KMS-11 (cell line): ENCODE measurements around the gene RRAD.

Experiments used
- H2AFZ ChIP-seq: fragments of 200-600 bp; sonication (generic); 2 replicates; pipeline ENCODE4 v1.6.1; 2016; ENCODE audit warnings: antibody characterized with exemption, mixed run types, low read depth
- H3K27ac ChIP-seq: fragments of 200-600 bp; sonication (generic); 2 replicates; pipeline ENCODE4 v1.6.1; 2016; ENCODE audit warnings: mild to moderate bottlenecking, mixed run types
- H3K27me3 ChIP-seq: fragments of 200-600 bp; sonication (generic); 2 replicates; pipeline ENCODE4 v1.6.1; 2017; ENCODE audit warnings: mild to moderate bottlenecking, low read depth, mixed run types, moderate library complexity; ENCODE audit not compliant: insufficient read depth
- H3K36me3 ChIP-seq: fragments of 200-600 bp; sonication (generic); 2 replicates; pipeline ENCODE4 v1.6.1; 2017; ENCODE audit warnings: mild to moderate bottlenecking, mixed run types; ENCODE audit not compliant: insufficient read depth
- H3K4me1 ChIP-seq: fragments of 200-600 bp; sonication (generic); 2 replicates; pipeline ENCODE4 v1.6.1; 2016; ENCODE audit warnings: mild to moderate bottlenecking, low read depth, mixed run types; ENCODE audit not compliant: poor library complexity, severe bottlenecking
- H3K4me2 ChIP-seq: fragments of 200-600 bp; sonication (generic); 2 replicates; pipeline ENCODE4 v1.7.0; 2016; ENCODE audit warnings: mild to moderate bottlenecking, mixed run types
- H3K4me3 ChIP-seq: fragments of 200-600 bp; sonication (generic); IDR thresholded peaks from 2 replicates; pipeline ENCODE4 v1.6.1; 2017; ENCODE audit warnings: low read depth, low read length, mixed read lengths; ENCODE audit not compliant: insufficient read depth
- H3K79me2 ChIP-seq: fragments of 200-600 bp; sonication (generic); 2 replicates; pipeline ENCODE4 v1.6.1; 2016; ENCODE audit warnings: low read depth, mixed run types; ENCODE audit not compliant: insufficient read depth
- H3K9ac ChIP-seq: fragments of 200-600 bp; sonication (generic); 2 replicates; pipeline ENCODE4 v1.6.1; 2016; ENCODE audit warnings: mild to moderate bottlenecking, mixed run types
- H4K20me1 ChIP-seq: fragments of 200-600 bp; sonication (generic); 2 replicates; pipeline ENCODE4 v1.6.1; 2016; ENCODE audit warnings: mild to moderate bottlenecking, mixed run types; ENCODE audit not compliant: insufficient read depth
- CTCF ChIP-seq: fragments of 200-600 bp; sonication (generic); conservative IDR thresholded peaks from 2 replicates; pipeline ENCODE4 v1.6.1; 2017; ENCODE audit warnings: low read depth, mild to moderate bottlenecking, antibody characterized with exemption, low read length, moderate library complexity, mixed read lengths

Gene RRAD

GRCh38 chr16:66917741-66918140 is 7.6 kb downstream of the RRAD start:
- H3K4me1 ChIP-seq: no peaks in the 10 kb centered on the region
- H3K9ac ChIP-seq: no peak overlapping the region
- no peak overlapping the region for H3K4me2 ChIP-seq
- H3K4me3 ChIP-seq: no peak overlapping the region
- H3K79me2 ChIP-seq: no peaks in the 10 kb centered on the region
- no peaks in the 10 kb centered on the region for H3K36me3 ChIP-seq
- H4K20me1 ChIP-seq: no peaks in the 10 kb centered on the region
- no peak overlapping the region for H3K27ac ChIP-seq
- H2AFZ ChIP-seq: no peak overlapping the region
- TF ChIP-seq CTCF: no peak
- H3K27me3 ChIP-seq: peaks cover 10% of the 10 kb centered on the region; the same call in 1 of the 2 replicates

- H3K79me2 ChIP-seq: no peaks in the 10 kb centered on the region
- H3K4me2 ChIP-seq: no peak overlapping the region
- no peak overlapping the region for H3K9ac ChIP-seq
- H4K20me1 ChIP-seq: no peaks in the 10 kb centered on the region
- H2AFZ ChIP-seq: no peak overlapping the region
- no peak overlapping the region for H3K4me3 ChIP-seq
- H3K27me3 ChIP-seq: peaks cover 7% of the 10 kb centered on the region; the same call in 1 of the 2 replicates
- no peaks in the 10 kb centered on the region for H3K4me1 ChIP-seq
- H3K36me3 ChIP-seq: no peaks in the 10 kb centered on the region
- no peak for TF ChIP-seq CTCF
- no peak overlapping the region for H3K27ac ChIP-seq
Observed at GRCh38 chr16:66916518-66916917, 8.8 kb downstream of the RRAD start.

- Histone ChIP-seq H3K4me3 (no peak overlapping the region), H3K4me1 (no peaks in the 10 kb centered on the region), H3K79me2 (no peaks in the 10 kb centered on the region), H2AFZ (no peak overlapping the region), H4K20me1 (no peaks in the 10 kb centered on the region), H3K27ac (no peak overlapping the region), H3K9ac (no peak overlapping the region), H3K4me2 (no peak overlapping the region), H3K36me3 (no peaks in the 10 kb centered on the region), H3K27me3 (peaks cover 7% of the 10 kb centered on the region; the same call in 1 of the 2 replicates)
- no peak for TF ChIP-seq CTCF
Observed at GRCh38 chr16:66915041-66915440, 10.3 kb downstream of the RRAD start.

GRCh38 chr16:66914541-66914940 is 10.8 kb downstream of the RRAD start:
- Histone ChIP-seq H3K27me3 (peaks cover 7% of the 10 kb centered on the region; the same call in 1 of the 2 replicates), H3K4me2 (no peak overlapping the region), H3K36me3 (no peaks in the 10 kb centered on the region), H3K27ac (no peak overlapping the region), H3K9ac (no peak overlapping the region), H4K20me1 (no peaks in the 10 kb centered on the region), H3K4me3 (no peak overlapping the region), H3K4me1 (no peaks in the 10 kb centered on the region), H3K79me2 (no peaks in the 10 kb centered on the region), H2AFZ (no peak overlapping the region)
- no peak for TF ChIP-seq CTCF

- no peaks in the 10 kb centered on the region for H3K4me1 ChIP-seq
- TF ChIP-seq CTCF: no peak
- H3K4me2 ChIP-seq: no peak overlapping the region
- no peak overlapping the region for H3K4me3 ChIP-seq
- H3K79me2 ChIP-seq: no peaks in the 10 kb centered on the region
- H3K27me3 ChIP-seq: peaks cover 7% of the 10 kb centered on the region; the same call in 1 of the 2 replicates
- H3K27ac ChIP-seq: no peak overlapping the region
- no peak overlapping the region for H2AFZ ChIP-seq
- H3K9ac ChIP-seq: no peak overlapping the region
- H4K20me1 ChIP-seq: no peaks in the 10 kb centered on the region
- no peaks in the 10 kb centered on the region for H3K36me3 ChIP-seq
Observed at GRCh38 chr16:66913711-66914110, 11.6 kb downstream of the RRAD start.
